GM18498 (cell line): ENCODE measurements around the gene CEBPG.

Experiments used
- ATAC-seq: cut with Tn5 transposase; IDR thresholded peaks from one replicate; pipeline ENCODE4 v1.9.1; 2021; ENCODE audit warnings: mild to moderate bottlenecking, moderate library complexity; ENCODE audit not compliant: unreplicated experiment

The CEBPG gene

GRCh38 chr19:33373453-33374235 is at the start of gene CEBPG:
Gene CEBPG, plus strand, starts transcription at chr19:33373709. Its CDS starts 5,531 bp downstream, at chr19:33379240.
- peak; percentile 95 for ATAC-seq

GRCh38 chr19:33324628-33325027 is 48.9 kb upstream of the CEBPG start:
- ATAC-seq = no peak

- ATAC-seq = no peak
Observed at GRCh38 chr19:33325920-33326319, 47.6 kb upstream of the CEBPG start.

GRCh38 chr19:33329060-33329459 is 44.4 kb upstream of the CEBPG start:
- ATAC-seq = no peak

- ATAC-seq = no peak
Observed at GRCh38 chr19:33329736-33330135, 43.8 kb upstream of the CEBPG start.

- ATAC-seq = no peak
Observed at GRCh38 chr19:33332248-33332647, 41.3 kb upstream of the CEBPG start.

- no peak for ATAC-seq
Observed at GRCh38 chr19:33333151-33333550, 40.4 kb upstream of the CEBPG start.

- no peak for ATAC-seq
Observed at GRCh38 chr19:33333642-33334041, 39.9 kb upstream of the CEBPG start.

GRCh38 chr19:33334271-33334670 is 39.2 kb upstream of the CEBPG start:
- ATAC-seq = no peak

- no peak for ATAC-seq
Observed at GRCh38 chr19:33335446-33335845, 38.1 kb upstream of the CEBPG start.

GRCh38 chr19:33339016-33339984 is 34.2 kb upstream of the CEBPG start:
- ATAC-seq = no peak

- no peak for ATAC-seq
Observed at GRCh38 chr19:33340991-33341390, 32.5 kb upstream of the CEBPG start.

GRCh38 chr19:33343301-33343700 is 30.2 kb upstream of the CEBPG start:
- ATAC-seq = no peak

GRCh38 chr19:33343859-33344572 is 29.5 kb upstream of the CEBPG start:
- no peak for ATAC-seq

GRCh38 chr19:33344573-33344925 is 29.0 kb upstream of the CEBPG start:
- ATAC-seq = no peak

GRCh38 chr19:33345163-33345562 is 28.3 kb upstream of the CEBPG start:
- ATAC-seq = no peak

- ATAC-seq = no peak
Observed at GRCh38 chr19:33346665-33347064, 26.8 kb upstream of the CEBPG start.

GRCh38 chr19:33347300-33347699 is 26.2 kb upstream of the CEBPG start:
- no peak for ATAC-seq

- ATAC-seq = no peak
Observed at GRCh38 chr19:33348301-33349010, 25.1 kb upstream of the CEBPG start.
